DND-41 (cell line): ENCODE measurements around the gene TRIM4.
A peak's percentile ranks its signal among the peaks of the same experiment; 100 is the strongest.

ENCODE experiments used
- ATAC-seq: fragments of 200-7000 bp; cut with Tn5 transposase; 3 replicates; pipeline ENCODE4 v1.9.1; 2021; ENCODE audit warnings: low read depth; ENCODE audit not compliant: insufficient read depth
- DNase-seq: peaks from one replicate; pipeline ENCODE4 v3.0.0-alpha.2; 2020
- H2AFZ ChIP-seq: 2 replicates; pipeline ENCODE4 v1.6.0; 2012; ENCODE audit warnings: low read depth, low read length
- H3K27ac ChIP-seq: 2 replicates; pipeline ENCODE4 v1.5.1; 2012; ENCODE audit warnings: low read length, inconsistent platforms
- H3K27me3 ChIP-seq: fragments of 200-600 bp; sonication (generic); 2 replicates; pipeline ENCODE4 v1.6.0; 2012; ENCODE audit warnings: low read length, mild to moderate bottlenecking, inconsistent platforms; ENCODE audit not compliant: insufficient read depth, poor library complexity
- H3K36me3 ChIP-seq: 2 replicates; pipeline ENCODE4 v1.5.1; 2012; ENCODE audit warnings: low read length, inconsistent platforms; ENCODE audit not compliant: insufficient read depth
- H3K4me1 ChIP-seq: 2 replicates; pipeline ENCODE4 v1.5.1; 2012; ENCODE audit warnings: mild to moderate bottlenecking, low read length; ENCODE audit not compliant: insufficient read depth
- H3K4me2 ChIP-seq: 2 replicates; pipeline ENCODE4 v1.6.0; 2012; ENCODE audit warnings: mild to moderate bottlenecking, moderate library complexity, low read length, inconsistent platforms; ENCODE audit not compliant: insufficient read depth
- H3K4me3 ChIP-seq, 2 experiments: fragments of 200-600 bp in 1 of 2; shearing (Covaris generic) in 1 of 2; 2 replicates each; pipeline ENCODE4 v1.5.1; 2012 to 2016; ENCODE audit warnings: inconsistent platforms in 2 of 2, low read length in 2 of 2, mild to moderate bottlenecking in 2 of 2, low read depth in 1 of 2, moderate library complexity in 1 of 2
- H3K79me2 ChIP-seq: 2 replicates; pipeline ENCODE4 v1.6.0; 2012; ENCODE audit warnings: low read length, inconsistent platforms; ENCODE audit not compliant: insufficient read depth
- H3K9ac ChIP-seq: 2 replicates; pipeline ENCODE4 v1.6.0; 2012; ENCODE audit warnings: low read depth, mild to moderate bottlenecking, inconsistent platforms, low read length, moderate library complexity
- H3K9me3 ChIP-seq: 2 replicates; pipeline ENCODE4 v1.5.1; 2012; ENCODE audit warnings: low read length, moderate library complexity, mild to moderate bottlenecking, inconsistent platforms; ENCODE audit not compliant: insufficient read depth, severe bottlenecking
- H4K20me1 ChIP-seq: 2 replicates; pipeline ENCODE4 v1.6.0; 2012; ENCODE audit warnings: low read length; ENCODE audit not compliant: insufficient read depth
- EZH2 ChIP-seq: IDR thresholded peaks from 3 replicates; pipeline ENCODE4 v1.6.1; 2012; ENCODE audit warnings: borderline replicate concordance, low read depth, mild to moderate bottlenecking, moderate library complexity, low read length, inconsistent platforms; ENCODE audit not compliant: severe bottlenecking
- TF ChIP-seq, protein P1 (sequence below): IDR thresholded peaks from 2 replicates; pipeline ENCODE4 v1.5.1; 2012; ENCODE audit warnings: borderline replicate concordance, low read length, moderate library complexity, mild to moderate bottlenecking; ENCODE audit not compliant: poor library complexity, severe bottlenecking; ENCODE audit errors: extremely low read depth

The TRIM4 gene

DNA sequence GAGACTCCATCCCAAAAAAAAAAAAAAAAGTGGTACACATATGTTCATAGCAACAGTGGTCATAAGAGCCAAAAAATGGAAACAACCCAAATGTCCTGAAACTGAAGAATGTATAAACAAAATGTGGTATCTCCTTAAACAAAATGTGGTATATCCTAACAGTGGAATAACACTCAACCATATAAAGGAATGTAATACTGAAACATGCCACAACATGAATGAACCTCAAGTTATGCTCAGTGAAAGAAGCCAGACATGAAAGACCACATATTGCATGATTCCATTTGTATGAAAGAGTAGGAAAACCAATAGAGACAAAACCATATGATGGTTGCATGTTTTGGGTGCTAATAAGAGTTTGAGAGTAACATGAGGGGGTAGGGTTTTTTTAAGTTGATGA lies 7.0 kb upstream of the TRIM4 start:
- DNase-seq (no peak), ATAC-seq (no peak)
- no peak overlapping the region for H3K9ac ChIP-seq
- no peak overlapping the region for H2AFZ ChIP-seq
- H3K4me1 ChIP-seq, result peaks cover 10% of the 10 kb centered on the region
- H3K9me3 ChIP-seq, result no peaks in the 10 kb centered on the region
- peaks cover 25% of the 10 kb centered on the region for H3K27me3 ChIP-seq
- no peaks in the 10 kb centered on the region for H3K79me2 ChIP-seq
- no peak overlapping the region for H3K4me3 ChIP-seq
- no peaks in the 10 kb centered on the region for H4K20me1 ChIP-seq
- H3K4me2 ChIP-seq, result no peak overlapping the region
- H3K27ac ChIP-seq, result no peak overlapping the region
- no peaks in the 10 kb centered on the region for H3K36me3 ChIP-seq
- TF ChIP-seq EZH2, result no peak
- TF ChIP-seq, protein P1, sequence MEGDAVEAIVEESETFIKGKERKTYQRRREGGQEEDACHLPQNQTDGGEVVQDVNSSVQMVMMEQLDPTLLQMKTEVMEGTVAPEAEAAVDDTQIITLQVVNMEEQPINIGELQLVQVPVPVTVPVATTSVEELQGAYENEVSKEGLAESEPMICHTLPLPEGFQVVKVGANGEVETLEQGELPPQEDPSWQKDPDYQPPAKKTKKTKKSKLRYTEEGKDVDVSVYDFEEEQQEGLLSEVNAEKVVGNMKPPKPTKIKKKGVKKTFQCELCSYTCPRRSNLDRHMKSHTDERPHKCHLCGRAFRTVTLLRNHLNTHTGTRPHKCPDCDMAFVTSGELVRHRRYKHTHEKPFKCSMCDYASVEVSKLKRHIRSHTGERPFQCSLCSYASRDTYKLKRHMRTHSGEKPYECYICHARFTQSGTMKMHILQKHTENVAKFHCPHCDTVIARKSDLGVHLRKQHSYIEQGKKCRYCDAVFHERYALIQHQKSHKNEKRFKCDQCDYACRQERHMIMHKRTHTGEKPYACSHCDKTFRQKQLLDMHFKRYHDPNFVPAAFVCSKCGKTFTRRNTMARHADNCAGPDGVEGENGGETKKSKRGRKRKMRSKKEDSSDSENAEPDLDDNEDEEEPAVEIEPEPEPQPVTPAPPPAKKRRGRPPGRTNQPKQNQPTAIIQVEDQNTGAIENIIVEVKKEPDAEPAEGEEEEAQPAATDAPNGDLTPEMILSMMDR, result no peak

- no peak for DNase-seq
- H3K4me3 ChIP-seq, result no peak overlapping the region
- no peak for TF ChIP-seq EZH2
- TF ChIP-seq, protein P1, result no peak
- H3K9ac ChIP-seq, result no peak overlapping the region
- peaks cover 11% of the 10 kb centered on the region for H3K27me3 ChIP-seq
- no peak overlapping the region for H3K4me2 ChIP-seq
- H3K79me2 ChIP-seq, result peaks cover 25% of the 10 kb centered on the region
- H3K9me3 ChIP-seq, result peaks cover 4% of the 10 kb centered on the region
- peaks cover 17% of the 10 kb centered on the region for H3K4me1 ChIP-seq
- ATAC-seq, result no peak
- H3K36me3 ChIP-seq, result no peaks in the 10 kb centered on the region; the same call in 1 of the 2 replicates
- no peak overlapping the region for H3K27ac ChIP-seq
- no peak overlapping the region for H2AFZ ChIP-seq
- peaks cover 3% of the 10 kb centered on the region for H4K20me1 ChIP-seq
These were observed 3.9 kb upstream of the TRIM4 start for GRCh38 chr7:99923200-99923599.

DNA sequence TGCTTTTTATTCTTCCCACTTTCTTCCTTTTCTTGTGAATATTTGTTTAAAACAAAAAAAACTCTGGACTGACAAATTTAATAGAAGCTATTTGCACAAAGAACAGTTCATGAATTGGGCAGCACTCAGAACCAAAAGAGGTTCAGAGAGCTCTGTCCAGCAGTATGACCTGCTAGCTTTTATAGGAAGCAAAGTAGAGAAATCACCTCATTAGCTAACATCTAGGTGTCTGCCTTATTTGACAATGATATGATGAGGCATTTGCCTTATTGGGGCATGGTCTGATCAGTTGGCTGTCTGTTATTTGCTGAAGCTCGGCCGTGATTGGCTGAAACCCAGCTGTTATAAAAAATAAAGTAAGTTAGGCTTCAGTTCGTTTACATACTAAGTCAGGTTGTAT lies 819 bp upstream of the TRIM4 start:
- peak overlapping the region; percentile 90 for H3K27ac ChIP-seq
- TF ChIP-seq EZH2, result no peak
- TF ChIP-seq, protein P1, result no peak
- peaks cover 28% of the 10 kb centered on the region for H3K36me3 ChIP-seq
- peak overlapping the region; percentile 83 for H3K9ac ChIP-seq
- peaks cover 55% of the 10 kb centered on the region for H3K79me2 ChIP-seq
- peak overlapping the region; percentile 67 to 83 for H3K4me3 ChIP-seq
- DNase-seq, result no peak
- H3K27me3 ChIP-seq, result no peaks in the 10 kb centered on the region
- peak overlapping the region; percentile 88 for H2AFZ ChIP-seq
- ATAC-seq, result no peak
- peak overlapping the region; percentile 75 for H3K4me2 ChIP-seq
- peaks cover 7% of the 10 kb centered on the region for H4K20me1 ChIP-seq
- H3K9me3 ChIP-seq, result peaks cover 4% of the 10 kb centered on the region
- peaks cover 43% of the 10 kb centered on the region for H3K4me1 ChIP-seq

DNA sequence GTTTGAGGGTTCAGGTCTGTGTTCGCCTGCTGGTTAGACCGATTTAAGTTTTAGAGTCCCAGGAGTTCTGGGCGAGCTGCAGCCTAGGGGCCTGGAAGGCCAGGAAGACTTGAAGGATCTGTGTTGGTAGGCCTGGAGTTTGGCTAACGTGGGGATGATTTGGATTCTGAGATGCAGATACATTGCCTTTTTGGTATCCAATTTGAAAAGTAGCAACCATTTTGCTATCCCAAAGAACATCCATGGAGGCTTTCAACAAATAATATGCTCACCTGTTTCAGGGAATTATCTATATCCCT lies 433 bp upstream of the TRIM4 start:
- Histone ChIP-seq H2AFZ (peak overlapping the region; percentile 88), H3K9ac (peak overlapping the region; percentile 83), H3K4me1 (peaks cover 43% of the 10 kb centered on the region), H3K9me3 (peaks cover 4% of the 10 kb centered on the region), H3K27me3 (no peaks in the 10 kb centered on the region), H3K27ac (peak overlapping the region; percentile 90), H4K20me1 (peaks cover 9% of the 10 kb centered on the region), H3K4me3 (peak overlapping the region; percentile 67 to 83), H3K79me2 (peaks cover 58% of the 10 kb centered on the region), H3K4me2 (peak overlapping the region; percentile 75), H3K36me3 (peaks cover 31% of the 10 kb centered on the region)
- no peak for TF ChIP-seq EZH2
- TF ChIP-seq, protein P1, result no peak
- no peak for ATAC-seq
- DNase-seq, result no peak
